ENCODE results near the gene CDKN1C.

- TF ChIP-seq CTCF (IDR thresholded peaks at IDR 0.05) (no peak), POLR2A (IDR thresholded peaks at IDR 0.05) (no peak), EP300 (IDR thresholded peaks at IDR 0.05) (no peak)
These were observed 48.4 kb downstream of the CDKN1C start for GRCh38 chr11:2837096-2837601.
